ENCODE data around the gene ZDHHC5.

- TF ChIP-seq SIN3A (IDR thresholded peaks at IDR 0.05; ENCODE audit: borderline replicate concordance, insufficient read depth, low read depth, low read length) (no peak), CTCF (IDR thresholded peaks at IDR 0.05) (no peak), POLR2AphosphoS5 (IDR thresholded peaks at IDR 0.05; ENCODE audit: low read depth, low read length) (no peak), TCF7L2 (IDR thresholded peaks at IDR 0.05; ENCODE audit: low read depth, low read length) (no peak)
These were observed 43.0 kb upstream of the ZDHHC5 start for GRCh38 chr11:57624864-57625263.
